ENCODE data around the gene PTPRT.

PTPRT gene

DNA sequence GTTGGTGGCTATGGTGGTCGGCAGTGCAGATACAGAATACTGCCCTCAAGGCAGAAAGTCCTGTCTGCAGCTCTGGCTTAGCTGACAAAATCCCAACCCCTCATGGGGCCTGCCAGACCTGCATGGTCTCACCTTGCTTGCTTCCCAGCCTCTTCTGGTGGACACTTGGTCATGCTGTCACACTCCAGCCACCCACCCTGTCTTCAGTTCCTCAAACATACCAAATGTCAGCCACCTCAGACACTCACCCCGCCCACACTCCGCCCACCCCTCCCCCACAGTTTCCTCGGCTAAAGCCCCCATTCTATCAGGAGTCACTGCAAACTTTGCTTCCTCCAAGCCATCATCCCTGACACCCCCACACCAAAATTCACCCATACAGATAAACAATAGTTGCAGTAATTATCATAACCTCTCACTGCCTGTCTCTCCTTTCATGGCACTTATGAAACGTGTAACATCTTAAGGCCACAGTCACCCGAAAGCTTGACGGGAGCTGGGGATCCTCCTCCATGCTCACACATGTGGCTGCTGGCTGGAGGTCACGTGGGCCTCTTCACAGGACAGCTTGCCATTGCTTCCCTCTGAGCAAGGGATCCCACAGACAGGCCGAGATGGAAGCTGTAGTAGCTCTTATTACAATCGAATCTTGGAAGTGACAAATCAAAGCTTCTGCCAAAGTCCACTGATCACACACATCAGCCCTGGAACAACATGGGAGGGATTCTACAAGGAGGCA, 202.2 kb downstream of the PTPRT start:
- H3K4ac ChIP-seq (ENCODE audit: low read depth, low read length), result no peak overlapping the region
- H3K4me1 ChIP-seq (ENCODE audit: control insufficient read depth, low read depth, low read length), result no peaks in the 10 kb centered on the region
- no peak overlapping the region for H3K56ac ChIP-seq (ENCODE audit: low read length)
- no peak for DNase-seq
- no peak overlapping the region for H2AK5ac ChIP-seq (ENCODE audit: low read length)
- no peak overlapping the region for H3K9ac ChIP-seq (ENCODE audit: low read length)
- H3K4me3 ChIP-seq (ENCODE audit: low read length), result no peak overlapping the region
- no peak overlapping the region for H4K8ac ChIP-seq (ENCODE audit: low read depth, low read length)
- no peaks in the 10 kb centered on the region for H3K79me1 ChIP-seq (ENCODE audit: low read length)
- H2BK5ac ChIP-seq (ENCODE audit: low read length), result no peak overlapping the region
- H4K5ac ChIP-seq (ENCODE audit: low read length), result no peak overlapping the region
- no peaks in the 10 kb centered on the region for H3K27me3 ChIP-seq (ENCODE audit: insufficient read depth, low read length, poor library complexity)
- H3K79me2 ChIP-seq (ENCODE audit: control insufficient read depth, insufficient read depth, low read length), result no peaks in the 10 kb centered on the region
- H3K23ac ChIP-seq (ENCODE audit: low read length), result no peak overlapping the region
- no peak overlapping the region for H3K27ac ChIP-seq (ENCODE audit: low read depth, low read length)
- H3K18ac ChIP-seq (ENCODE audit: low read length), result no peak overlapping the region
- no CpG with 5 or more reads among the region's 10 CpGs for WGBS (ENCODE audit: extremely low coverage, insufficient coverage, low lambda C conversion rate)
- no peak overlapping the region for H2BK15ac ChIP-seq (replicated peaks; ENCODE audit: low read depth)
- no peak overlapping the region for H2BK120ac ChIP-seq (ENCODE audit: low read depth, low read length)
- no peaks in the 10 kb centered on the region for H3K36me3 ChIP-seq (ENCODE audit: control insufficient read depth, insufficient read depth, low read length)
- H3K4me2 ChIP-seq (ENCODE audit: low read length), result no peak overlapping the region

DNA sequence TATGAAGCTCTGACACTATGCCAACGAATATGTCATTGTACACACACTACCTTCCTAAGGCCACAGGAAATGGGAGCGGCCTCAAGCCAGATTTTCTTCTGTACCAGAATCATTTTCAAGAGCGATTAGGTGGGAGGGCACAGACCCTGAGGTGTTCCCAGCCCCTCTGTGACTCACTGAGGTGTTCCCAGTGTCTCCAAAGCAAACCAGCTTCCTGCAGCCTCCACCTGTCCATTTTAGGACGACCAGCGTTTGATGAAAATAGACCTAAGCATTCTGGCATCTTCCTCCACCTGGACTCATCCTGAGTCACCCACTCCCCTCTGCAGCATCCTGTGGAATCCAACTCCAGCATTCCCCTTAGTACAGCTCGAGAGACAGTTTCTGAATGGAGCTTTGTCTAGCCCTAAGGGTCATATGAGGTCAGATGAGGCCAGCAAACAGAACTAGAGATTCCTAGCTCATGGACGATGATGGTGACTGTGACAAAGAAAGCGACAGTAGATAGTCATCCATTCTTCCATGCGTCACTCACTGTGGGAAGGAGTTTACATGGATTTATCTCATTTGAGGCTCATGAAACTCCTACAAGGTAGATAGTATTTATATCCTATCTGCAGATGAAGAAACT, 203.4 kb downstream of the PTPRT start:
- H3K4me2 ChIP-seq (ENCODE audit: low read length), result no peak overlapping the region
- no peak overlapping the region for H4K8ac ChIP-seq (ENCODE audit: low read depth, low read length)
- WGBS (ENCODE audit: extremely low coverage, insufficient coverage, low lambda C conversion rate), result no CpG with 5 or more reads among the region's 9 CpGs
- no peak overlapping the region for H3K23ac ChIP-seq (ENCODE audit: low read length)
- no peak overlapping the region for H2BK15ac ChIP-seq (replicated peaks; ENCODE audit: low read depth)
- H3K4me1 ChIP-seq (ENCODE audit: control insufficient read depth, low read depth, low read length), result no peaks in the 10 kb centered on the region
- no peaks in the 10 kb centered on the region for H3K27me3 ChIP-seq (ENCODE audit: insufficient read depth, low read length, poor library complexity)
- H3K4ac ChIP-seq (ENCODE audit: low read depth, low read length), result no peak overlapping the region
- H3K27ac ChIP-seq (ENCODE audit: low read depth, low read length), result no peak overlapping the region
- H4K5ac ChIP-seq (ENCODE audit: low read length), result no peak overlapping the region
- H3K4me3 ChIP-seq (ENCODE audit: low read length), result no peak overlapping the region
- H3K79me1 ChIP-seq (ENCODE audit: low read length), result no peaks in the 10 kb centered on the region
- H3K79me2 ChIP-seq (ENCODE audit: control insufficient read depth, insufficient read depth, low read length), result no peaks in the 10 kb centered on the region
- H3K36me3 ChIP-seq (ENCODE audit: control insufficient read depth, insufficient read depth, low read length), result no peaks in the 10 kb centered on the region
- no peak overlapping the region for H2BK5ac ChIP-seq (ENCODE audit: low read length)
- no peak overlapping the region for H3K56ac ChIP-seq (ENCODE audit: low read length)
- DNase-seq, result peak; percentile 13
- H3K9ac ChIP-seq (ENCODE audit: low read length), result no peak overlapping the region
- H2AK5ac ChIP-seq (ENCODE audit: low read length), result no peak overlapping the region
- no peak overlapping the region for H3K18ac ChIP-seq (ENCODE audit: low read length)
- H2BK120ac ChIP-seq (ENCODE audit: low read depth, low read length), result no peak overlapping the region

DNA sequence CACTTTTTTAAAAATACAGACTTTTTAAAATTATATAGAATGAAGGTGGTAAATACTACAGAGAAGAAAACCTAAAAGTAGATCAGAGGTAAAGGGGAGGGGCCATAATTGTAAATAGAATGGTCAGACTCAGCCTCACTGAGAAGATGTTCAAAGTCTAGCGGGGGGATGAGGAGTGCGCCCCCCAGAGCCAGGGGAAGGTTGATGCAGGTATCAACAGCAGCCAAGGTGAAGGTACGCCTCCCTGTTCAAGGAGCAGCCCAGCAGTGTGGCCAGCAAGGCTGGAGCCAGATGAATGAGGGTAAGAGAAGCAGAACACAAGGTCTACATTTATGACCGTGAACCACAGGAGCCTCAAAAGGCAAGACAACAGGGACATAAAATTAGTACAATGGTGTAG, 204.1 kb downstream of the PTPRT start:
- peak; percentile 16 for DNase-seq
- Histone ChIP-seq H3K27me3 (ENCODE audit: insufficient read depth, low read length, poor library complexity) (no peaks in the 10 kb centered on the region), H2BK5ac (ENCODE audit: low read length) (no peak overlapping the region), H3K27ac (ENCODE audit: low read depth, low read length) (no peak overlapping the region), H4K8ac (ENCODE audit: low read depth, low read length) (no peak overlapping the region), H4K5ac (ENCODE audit: low read length) (no peak overlapping the region), H3K9ac (ENCODE audit: low read length) (no peak overlapping the region), H3K56ac (ENCODE audit: low read length) (no peak overlapping the region), H2BK120ac (ENCODE audit: low read depth, low read length) (no peak overlapping the region), H3K23ac (ENCODE audit: low read length) (no peak overlapping the region), H2AK5ac (ENCODE audit: low read length) (no peak overlapping the region), H3K18ac (ENCODE audit: low read length) (no peak overlapping the region), H3K36me3 (ENCODE audit: control insufficient read depth, insufficient read depth, low read length) (no peaks in the 10 kb centered on the region), H2BK15ac (replicated peaks; ENCODE audit: low read depth) (no peak overlapping the region), H3K4me1 (ENCODE audit: control insufficient read depth, low read depth, low read length) (no peaks in the 10 kb centered on the region), H3K4me3 (ENCODE audit: low read length) (no peak overlapping the region), H3K79me1 (ENCODE audit: low read length) (no peaks in the 10 kb centered on the region), H3K79me2 (ENCODE audit: control insufficient read depth, insufficient read depth, low read length) (no peaks in the 10 kb centered on the region), H3K4me2 (ENCODE audit: low read length) (no peak overlapping the region), H3K4ac (ENCODE audit: low read depth, low read length) (no peak overlapping the region)
- WGBS (ENCODE audit: extremely low coverage, insufficient coverage, low lambda C conversion rate), result no CpG with 5 or more reads among the region's 4 CpGs

DNA sequence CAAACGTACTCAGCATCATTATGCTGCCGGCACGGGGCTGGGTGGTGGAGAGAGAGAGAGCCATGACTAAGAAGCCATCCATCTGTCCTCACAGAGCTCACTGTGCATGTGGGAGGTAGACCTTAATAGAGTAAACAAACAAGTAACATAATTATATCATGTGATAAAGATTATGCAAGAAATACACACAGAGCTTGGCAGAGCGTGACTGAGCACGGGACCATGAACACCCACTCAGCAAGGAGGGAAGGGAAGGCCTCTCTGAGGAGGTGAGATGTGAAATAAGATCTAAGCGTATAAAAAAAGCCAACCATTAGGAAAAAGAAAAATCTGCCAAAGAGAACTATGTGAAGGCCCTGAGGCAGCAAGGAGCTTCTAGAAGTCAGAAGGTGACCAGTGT, 207.5 kb downstream of the PTPRT start:
- no peak for DNase-seq
- H3K18ac ChIP-seq (ENCODE audit: low read length), result no peak overlapping the region
- H4K8ac ChIP-seq (ENCODE audit: low read depth, low read length), result no peak overlapping the region
- no peak overlapping the region for H3K4me3 ChIP-seq (ENCODE audit: low read length)
- H3K79me2 ChIP-seq (ENCODE audit: control insufficient read depth, insufficient read depth, low read length), result no peaks in the 10 kb centered on the region
- H2AK5ac ChIP-seq (ENCODE audit: low read length), result no peak overlapping the region
- no peak overlapping the region for H3K9ac ChIP-seq (ENCODE audit: low read length)
- no peak overlapping the region for H3K27ac ChIP-seq (ENCODE audit: low read depth, low read length)
- H3K36me3 ChIP-seq (ENCODE audit: control insufficient read depth, insufficient read depth, low read length), result no peaks in the 10 kb centered on the region
- H2BK5ac ChIP-seq (ENCODE audit: low read length), result no peak overlapping the region
- no CpG with 5 or more reads among the region's 6 CpGs for WGBS (ENCODE audit: extremely low coverage, insufficient coverage, low lambda C conversion rate)
- no peaks in the 10 kb centered on the region for H3K27me3 ChIP-seq (ENCODE audit: insufficient read depth, low read length, poor library complexity)
- H2BK15ac ChIP-seq (replicated peaks; ENCODE audit: low read depth), result no peak overlapping the region
- no peak overlapping the region for H3K56ac ChIP-seq (ENCODE audit: low read length)
- H3K4me2 ChIP-seq (ENCODE audit: low read length), result no peak overlapping the region
- H3K4ac ChIP-seq (ENCODE audit: low read depth, low read length), result no peak overlapping the region
- H3K23ac ChIP-seq (ENCODE audit: low read length), result no peak overlapping the region
- H3K79me1 ChIP-seq (ENCODE audit: low read length), result no peaks in the 10 kb centered on the region
- no peak overlapping the region for H2BK120ac ChIP-seq (ENCODE audit: low read depth, low read length)
- H4K5ac ChIP-seq (ENCODE audit: low read length), result no peak overlapping the region
- no peaks in the 10 kb centered on the region for H3K4me1 ChIP-seq (ENCODE audit: control insufficient read depth, low read depth, low read length)

DNA sequence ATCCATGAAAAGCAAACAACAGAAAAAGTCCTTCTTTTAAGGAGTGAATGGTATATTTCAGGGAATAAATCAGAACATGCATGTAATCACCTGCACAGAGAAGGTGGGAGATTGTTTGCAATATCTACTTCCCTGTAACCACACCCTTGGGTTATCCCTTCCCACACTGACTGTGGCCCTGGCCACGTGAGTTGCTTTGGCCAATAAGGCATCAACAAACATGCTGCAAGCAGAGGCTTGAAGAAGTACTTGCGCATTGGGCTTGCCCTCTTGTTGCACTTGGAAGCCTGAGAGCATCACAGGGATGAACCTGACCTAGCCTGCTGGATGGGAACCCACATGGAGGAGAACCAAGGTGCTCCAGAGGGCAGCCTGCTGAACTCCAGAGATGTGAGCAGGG, 208.5 kb downstream of the PTPRT start:
- no peak overlapping the region for H2BK120ac ChIP-seq (ENCODE audit: low read depth, low read length)
- no peak overlapping the region for H2AK5ac ChIP-seq (ENCODE audit: low read length)
- no peaks in the 10 kb centered on the region for H3K36me3 ChIP-seq (ENCODE audit: control insufficient read depth, insufficient read depth, low read length)
- no peaks in the 10 kb centered on the region for H3K79me1 ChIP-seq (ENCODE audit: low read length)
- H3K4me2 ChIP-seq (ENCODE audit: low read length), result no peak overlapping the region
- H4K8ac ChIP-seq (ENCODE audit: low read depth, low read length), result no peak overlapping the region
- no CpG with 5 or more reads among the region's 2 CpGs for WGBS (ENCODE audit: extremely low coverage, insufficient coverage, low lambda C conversion rate)
- H3K4me1 ChIP-seq (ENCODE audit: control insufficient read depth, low read depth, low read length), result no peaks in the 10 kb centered on the region
- H3K27ac ChIP-seq (ENCODE audit: low read depth, low read length), result no peak overlapping the region
- H3K27me3 ChIP-seq (ENCODE audit: insufficient read depth, low read length, poor library complexity), result no peaks in the 10 kb centered on the region
- H4K5ac ChIP-seq (ENCODE audit: low read length), result no peak overlapping the region
- no peaks in the 10 kb centered on the region for H3K79me2 ChIP-seq (ENCODE audit: control insufficient read depth, insufficient read depth, low read length)
- no peak overlapping the region for H3K56ac ChIP-seq (ENCODE audit: low read length)
- H2BK15ac ChIP-seq (replicated peaks; ENCODE audit: low read depth), result no peak overlapping the region
- H3K9ac ChIP-seq (ENCODE audit: low read length), result no peak overlapping the region
- no peak overlapping the region for H3K18ac ChIP-seq (ENCODE audit: low read length)
- H2BK5ac ChIP-seq (ENCODE audit: low read length), result no peak overlapping the region
- DNase-seq, result no peak
- H3K4me3 ChIP-seq (ENCODE audit: low read length), result no peak overlapping the region
- no peak overlapping the region for H3K23ac ChIP-seq (ENCODE audit: low read length)
- H3K4ac ChIP-seq (ENCODE audit: low read depth, low read length), result no peak overlapping the region

DNA sequence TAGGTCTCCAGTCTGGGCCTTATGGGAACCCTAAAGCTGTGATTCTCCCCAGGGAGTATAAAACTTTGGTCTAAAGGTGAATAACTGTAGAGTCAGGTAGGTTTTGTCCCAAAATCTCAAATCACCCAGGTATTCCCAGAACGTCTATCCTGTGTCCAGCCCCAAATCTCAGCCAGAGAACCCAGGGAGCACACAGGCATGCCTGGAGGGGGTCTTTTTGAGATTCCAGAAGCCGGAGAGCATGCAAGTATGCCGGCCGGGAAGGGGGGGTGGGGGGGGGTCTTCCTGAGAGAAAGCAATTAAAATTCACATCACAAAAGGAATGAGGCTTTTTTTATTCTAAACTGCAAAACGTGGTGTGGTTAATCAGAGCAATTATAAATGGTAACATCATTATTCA, 210.0 kb downstream of the PTPRT start:
- H4K8ac ChIP-seq (ENCODE audit: low read depth, low read length), result no peak overlapping the region
- H3K36me3 ChIP-seq (ENCODE audit: control insufficient read depth, insufficient read depth, low read length), result no peaks in the 10 kb centered on the region
- no peaks in the 10 kb centered on the region for H3K79me1 ChIP-seq (ENCODE audit: low read length)
- no peak overlapping the region for H3K56ac ChIP-seq (ENCODE audit: low read length)
- H3K4ac ChIP-seq (ENCODE audit: low read depth, low read length), result no peak overlapping the region
- no peaks in the 10 kb centered on the region for H3K27me3 ChIP-seq (ENCODE audit: insufficient read depth, low read length, poor library complexity)
- no peaks in the 10 kb centered on the region for H3K4me1 ChIP-seq (ENCODE audit: control insufficient read depth, low read depth, low read length)
- H2BK120ac ChIP-seq (ENCODE audit: low read depth, low read length), result no peak overlapping the region
- H3K23ac ChIP-seq (ENCODE audit: low read length), result no peak overlapping the region
- no peak overlapping the region for H2BK15ac ChIP-seq (replicated peaks; ENCODE audit: low read depth)
- H2BK5ac ChIP-seq (ENCODE audit: low read length), result no peak overlapping the region
- no peak overlapping the region for H3K4me3 ChIP-seq (ENCODE audit: low read length)
- H4K5ac ChIP-seq (ENCODE audit: low read length), result no peak overlapping the region
- no peak overlapping the region for H3K18ac ChIP-seq (ENCODE audit: low read length)
- no peak overlapping the region for H3K27ac ChIP-seq (ENCODE audit: low read depth, low read length)
- no peak overlapping the region for H3K9ac ChIP-seq (ENCODE audit: low read length)
- no peaks in the 10 kb centered on the region for H3K79me2 ChIP-seq (ENCODE audit: control insufficient read depth, insufficient read depth, low read length)
- no CpG with 5 or more reads among the region's 5 CpGs for WGBS (ENCODE audit: extremely low coverage, insufficient coverage, low lambda C conversion rate)
- H3K4me2 ChIP-seq (ENCODE audit: low read length), result no peak overlapping the region
- H2AK5ac ChIP-seq (ENCODE audit: low read length), result no peak overlapping the region
- DNase-seq, result peak; percentile 44

All from mesendoderm (in vitro differentiated cells).